HG03066 (cell line): ENCODE data around the gene NLRX1.
"Not testable (repeated sequence)": the region's sequence is repeated elsewhere in the genome, so short reads cannot be mapped to it uniquely, and the experiment has no call there.

Source experiments
- ATAC-seq: cut with Tn5 transposase; IDR thresholded peaks from one replicate; pipeline ENCODE4 v1.9.1; 2021; ENCODE audit warnings: low read depth; ENCODE audit not compliant: unreplicated experiment

NLRX1 gene

DNA sequence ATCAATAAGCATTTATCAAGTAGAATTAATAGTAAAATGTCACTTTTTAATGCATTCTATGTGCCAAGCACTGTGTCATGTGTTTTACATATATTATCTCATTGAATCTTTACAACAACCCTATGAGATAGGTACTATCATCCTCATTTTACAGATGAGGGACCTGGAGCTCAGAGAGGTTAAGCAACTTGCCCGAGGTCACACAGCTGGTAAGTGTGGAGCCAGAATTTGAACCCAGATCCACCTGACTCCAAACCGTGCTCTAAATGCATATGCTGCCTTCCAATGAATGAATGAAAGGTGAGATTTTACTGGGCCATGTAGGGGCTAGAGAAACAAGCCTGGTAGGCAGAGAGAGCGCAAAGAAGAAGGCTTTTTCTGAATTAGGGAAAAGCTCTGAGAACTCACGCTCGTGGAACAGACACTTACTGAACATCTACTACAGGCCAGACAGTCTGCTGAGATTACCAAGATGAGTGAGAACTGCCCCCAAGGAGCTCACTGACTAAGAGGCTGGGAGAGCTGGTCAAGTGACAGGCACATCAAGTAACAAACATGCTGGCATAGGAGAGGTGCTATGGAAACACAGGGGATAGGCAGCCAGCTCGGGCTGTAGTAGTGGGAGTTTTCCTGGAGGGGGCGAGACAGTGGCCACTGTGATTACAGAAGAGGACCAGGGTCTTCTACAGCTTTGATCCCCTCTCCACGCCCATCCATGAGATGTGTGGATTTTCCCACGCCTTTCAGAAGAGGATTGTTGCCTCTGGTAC lies 15.3 kb upstream of the NLRX1 start:
- ATAC-seq: no peak

DNA sequence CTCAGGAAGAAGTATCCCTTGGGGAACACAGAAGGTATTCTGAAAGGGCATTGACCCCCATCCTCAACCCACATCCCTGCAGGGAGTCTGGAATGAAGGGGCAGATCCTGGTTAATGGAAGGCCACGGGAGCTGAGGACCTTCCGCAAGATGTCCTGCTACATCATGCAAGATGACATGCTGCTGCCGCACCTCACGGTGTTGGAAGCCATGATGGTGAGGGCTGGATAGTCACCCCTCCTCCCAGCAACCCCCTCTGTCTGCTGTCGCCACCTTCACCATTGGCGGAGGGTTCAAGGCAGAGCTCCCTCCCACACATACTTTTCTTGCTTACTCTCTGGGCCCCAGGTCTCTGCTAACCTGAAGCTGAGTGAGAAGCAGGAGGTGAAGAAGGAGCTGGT lies 14.3 kb upstream of the NLRX1 start:
- no peak for ATAC-seq

DNA sequence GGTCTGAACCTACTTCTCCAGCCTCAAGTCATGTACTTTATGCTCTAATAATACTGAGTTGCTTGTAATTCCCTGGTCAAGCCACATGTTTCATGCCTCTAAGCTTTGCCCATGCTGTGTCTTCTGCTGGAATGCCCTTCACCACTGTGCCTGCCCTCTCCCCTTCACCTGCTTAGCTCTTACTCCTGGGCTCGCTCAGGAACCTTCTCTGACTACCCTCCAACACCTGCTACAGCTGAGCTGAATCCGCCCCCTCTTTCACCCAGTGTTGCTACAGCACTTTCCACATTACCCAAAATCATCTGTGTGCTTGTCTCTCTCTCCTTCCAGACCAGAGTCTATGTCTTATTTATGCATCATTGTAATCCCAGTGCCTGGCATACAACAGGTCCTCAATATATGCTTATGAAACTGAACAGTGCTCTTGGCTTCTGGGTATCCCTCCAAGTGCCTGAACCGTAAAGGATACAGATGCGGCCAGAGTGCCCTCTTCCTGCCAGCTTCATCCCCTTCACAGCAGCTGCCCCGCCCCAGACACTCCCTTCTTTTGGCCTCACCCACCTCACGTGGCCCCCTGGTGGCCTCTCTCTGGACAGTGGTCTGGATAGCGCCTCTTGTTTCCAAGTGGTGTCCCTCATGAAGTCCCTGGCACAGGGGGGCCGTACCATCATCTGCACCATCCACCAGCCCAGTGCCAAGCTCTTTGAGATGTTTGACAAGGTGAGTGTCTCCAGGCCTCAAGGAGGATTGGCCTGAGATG lies 12.6 kb upstream of the NLRX1 start:
- no peak for ATAC-seq

DNA sequence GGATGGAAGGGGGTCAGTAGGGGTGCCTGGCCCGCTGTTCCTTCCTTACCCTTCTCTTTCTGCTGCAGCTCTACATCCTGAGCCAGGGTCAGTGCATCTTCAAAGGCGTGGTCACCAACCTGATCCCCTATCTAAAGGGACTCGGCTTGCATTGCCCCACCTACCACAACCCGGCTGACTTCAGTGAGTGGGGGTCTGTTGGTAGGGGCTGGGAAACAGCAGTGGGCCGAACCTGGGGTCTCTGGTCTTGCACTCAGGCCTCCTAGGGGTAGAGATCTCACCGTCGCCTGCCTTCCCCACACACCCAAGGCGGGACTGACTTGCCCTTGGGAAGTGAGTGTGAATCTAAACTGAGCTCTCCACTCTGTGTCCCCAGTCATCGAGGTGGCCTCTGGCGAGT lies 12.0 kb upstream of the NLRX1 start:
- no peak for ATAC-seq

DNA sequence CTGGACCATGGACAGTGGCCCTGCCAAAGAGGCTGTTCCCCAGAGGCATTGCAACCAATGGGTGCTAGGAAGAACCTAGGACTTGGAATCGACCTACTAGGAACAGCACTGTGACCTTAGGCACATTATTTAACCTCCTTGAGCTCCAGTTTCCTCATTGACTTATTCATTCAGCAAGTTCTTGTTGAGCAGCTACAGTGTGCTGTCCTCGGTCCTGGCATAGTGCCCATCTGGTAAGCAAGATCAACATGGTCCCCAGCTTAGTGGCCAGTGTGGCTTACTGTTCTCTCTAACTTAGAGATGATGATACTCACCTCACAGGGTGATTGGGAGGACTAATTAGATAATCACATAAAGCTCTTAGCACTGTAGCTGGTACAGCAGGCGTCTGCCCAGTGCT lies 11.5 kb upstream of the NLRX1 start:
- ATAC-seq: no peak

DNA sequence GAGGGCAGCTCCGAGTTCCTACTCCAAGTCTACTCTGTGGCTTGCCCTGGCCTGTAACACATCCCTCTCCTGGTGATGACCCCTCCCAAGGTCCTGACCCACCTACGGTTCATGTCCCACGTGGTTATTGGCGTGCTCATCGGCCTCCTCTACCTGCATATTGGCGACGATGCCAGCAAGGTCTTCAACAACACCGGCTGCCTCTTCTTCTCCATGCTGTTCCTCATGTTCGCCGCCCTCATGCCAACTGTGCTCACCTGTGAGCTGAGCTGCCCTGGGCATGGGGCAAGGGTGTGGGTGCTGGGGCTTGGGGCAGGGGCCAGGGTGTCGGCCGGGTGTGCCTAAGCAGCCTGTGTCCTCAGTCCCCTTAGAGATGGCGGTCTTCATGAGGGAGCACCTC lies 10.1 kb upstream of the NLRX1 start:
- no peak for ATAC-seq

DNA sequence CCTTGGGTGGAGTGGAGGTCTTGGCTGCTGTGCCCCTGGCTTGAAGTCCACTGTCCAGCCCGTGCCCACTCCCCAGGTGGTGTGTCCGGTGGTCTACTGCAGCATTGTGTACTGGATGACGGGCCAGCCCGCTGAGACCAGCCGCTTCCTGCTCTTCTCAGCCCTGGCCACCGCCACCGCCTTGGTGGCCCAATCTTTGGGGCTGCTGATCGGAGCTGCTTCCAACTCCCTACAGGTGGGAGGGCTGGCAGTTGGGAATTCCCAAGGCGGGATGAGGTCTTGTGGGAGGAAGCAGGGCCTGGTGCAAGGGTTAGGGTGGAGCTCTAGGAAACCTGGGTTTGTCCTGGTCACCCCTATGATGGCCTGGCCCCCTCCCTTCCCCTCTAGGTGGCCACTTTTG lies 8.4 kb upstream of the NLRX1 start:
- no peak for ATAC-seq

DNA sequence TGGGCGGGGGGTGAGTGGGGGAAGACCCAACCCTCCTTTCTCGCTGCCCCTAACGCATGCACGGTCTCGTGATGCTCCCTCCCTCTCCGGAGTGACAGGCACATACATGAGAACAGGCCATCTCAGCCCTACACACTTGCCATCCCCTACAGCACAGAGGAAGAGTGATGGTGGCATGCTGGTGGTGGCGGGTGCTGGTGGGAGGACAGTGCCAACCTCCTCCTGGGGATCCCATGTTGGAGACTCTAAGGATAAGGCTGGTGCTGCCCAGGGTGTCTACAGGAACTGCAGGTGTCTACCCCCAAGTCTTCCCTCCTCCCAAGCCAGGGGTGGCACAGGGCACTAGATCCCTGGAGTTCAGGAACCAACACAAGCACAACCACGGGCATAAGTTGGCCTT lies 6.7 kb upstream of the NLRX1 start:
- no peak for ATAC-seq

DNA sequence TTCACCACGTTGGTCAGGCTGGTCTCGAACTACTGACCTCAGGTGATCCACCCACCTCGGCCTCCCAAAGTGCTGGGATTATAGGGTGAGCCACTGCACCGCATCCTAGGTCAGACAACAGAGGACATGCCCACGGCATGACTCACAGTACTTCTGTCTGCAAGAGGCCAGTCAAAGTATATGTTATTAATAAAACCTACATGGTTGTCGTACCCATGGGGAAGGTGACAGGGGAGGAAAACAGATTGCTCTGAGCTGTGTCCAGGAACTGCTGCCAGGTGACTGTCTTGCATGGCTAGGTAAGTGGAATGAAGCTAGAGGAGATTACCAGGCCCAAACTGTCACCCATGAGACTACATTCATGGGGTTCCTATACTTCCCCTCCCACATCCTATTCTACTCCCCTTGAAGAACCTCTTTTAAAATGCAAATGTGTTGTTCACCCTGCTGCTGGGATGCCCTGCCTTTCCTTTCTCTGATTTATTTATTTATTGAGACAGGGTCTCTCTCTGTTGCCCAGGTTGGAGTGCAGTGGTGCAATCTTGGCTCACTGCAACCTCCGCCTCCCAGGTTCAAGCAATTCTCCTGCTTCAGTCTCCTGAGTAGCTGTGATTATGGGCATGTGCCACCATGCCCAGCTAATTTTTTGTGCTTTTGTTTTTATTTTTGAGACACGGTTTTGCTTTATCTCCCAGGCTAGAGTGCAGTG lies 2.0 kb upstream of the NLRX1 start:
- no peak for ATAC-seq

DNA sequence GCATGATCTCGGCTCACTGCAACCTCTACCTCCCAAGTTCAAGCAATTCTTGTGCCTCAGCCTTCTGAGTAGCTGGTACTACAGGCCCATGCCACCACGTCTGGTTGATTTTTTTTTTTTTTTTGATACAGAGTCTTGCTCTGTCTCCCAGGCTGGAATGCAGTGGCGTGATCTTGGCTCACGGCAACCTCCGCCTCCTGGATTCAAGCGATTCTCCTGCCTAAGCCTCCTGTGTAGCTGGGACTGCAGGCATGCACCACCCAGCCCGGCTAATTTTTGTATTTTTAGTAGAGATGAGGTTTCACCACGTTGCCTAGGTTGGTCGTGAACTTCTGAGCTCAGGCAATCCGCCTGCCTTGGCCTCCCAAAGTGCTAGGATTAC lies 1.5 kb upstream of the NLRX1 start:
- ATAC-seq: not testable (repeated sequence)

DNA sequence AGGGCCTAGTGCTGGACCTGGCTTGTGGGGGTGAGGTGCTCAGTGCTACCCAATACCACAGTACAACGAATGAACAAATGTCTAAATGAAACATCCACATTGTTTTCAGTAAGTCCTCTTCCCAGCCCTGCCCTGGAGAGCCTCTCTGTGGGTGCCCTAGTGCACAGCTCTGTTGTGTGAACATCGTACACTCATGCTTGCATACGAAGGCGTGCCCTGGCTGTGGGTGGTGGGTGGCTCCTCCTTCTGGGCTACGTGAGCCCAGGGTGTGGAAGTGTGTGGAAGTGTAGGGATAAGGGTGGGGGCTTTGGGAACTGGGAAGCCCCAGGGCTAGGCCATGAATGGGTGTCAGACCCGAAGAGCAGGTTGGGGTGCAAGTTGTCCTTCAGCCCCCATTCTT lies 592 bp upstream of the NLRX1 start:
- no peak for ATAC-seq

DNA sequence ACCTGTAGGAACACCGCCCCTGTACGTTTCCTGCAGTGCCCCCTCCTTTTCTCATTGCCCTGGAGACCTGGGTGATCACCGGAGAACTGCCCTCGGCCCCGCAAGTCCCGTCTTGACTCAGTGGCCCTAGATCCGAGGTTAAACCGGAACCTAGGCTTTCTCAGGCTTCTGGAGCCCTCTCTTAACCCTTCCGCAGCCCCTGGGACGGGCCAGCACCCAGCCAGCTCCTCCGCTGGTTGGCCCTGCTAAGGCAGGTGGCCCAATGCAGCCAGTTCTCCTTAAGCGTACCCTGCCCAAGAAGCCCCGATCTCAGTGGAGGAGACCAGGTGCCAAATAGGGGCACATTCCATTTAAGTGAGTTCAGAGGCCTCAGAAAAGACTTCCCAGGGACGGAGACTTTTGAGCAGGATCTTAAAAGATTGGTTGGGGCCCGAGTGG lies 776 bp downstream of the NLRX1 start:
- ATAC-seq: peak; percentile 24

DNA sequence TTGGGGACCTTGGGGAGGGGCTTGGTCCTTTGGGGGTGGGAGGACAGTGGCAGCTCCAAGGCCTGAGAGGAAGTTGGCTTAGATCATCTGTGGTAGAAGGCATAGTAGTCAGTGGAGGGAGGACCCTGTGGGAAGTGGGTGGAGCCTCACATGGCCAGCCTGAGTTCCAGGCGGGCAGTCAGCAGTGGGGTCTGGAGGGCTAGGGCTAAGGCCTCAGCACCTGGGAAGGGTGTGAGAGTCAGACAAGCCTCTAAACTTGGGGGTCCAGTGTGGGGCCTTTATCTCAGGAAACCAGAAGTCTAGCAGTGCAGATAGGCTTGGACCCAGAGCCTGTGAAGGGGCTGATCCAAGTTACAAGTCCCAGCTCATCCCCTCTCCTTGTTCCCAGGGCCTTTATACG lies 4.0 kb downstream of the NLRX1 start:
- ATAC-seq: no peak

DNA sequence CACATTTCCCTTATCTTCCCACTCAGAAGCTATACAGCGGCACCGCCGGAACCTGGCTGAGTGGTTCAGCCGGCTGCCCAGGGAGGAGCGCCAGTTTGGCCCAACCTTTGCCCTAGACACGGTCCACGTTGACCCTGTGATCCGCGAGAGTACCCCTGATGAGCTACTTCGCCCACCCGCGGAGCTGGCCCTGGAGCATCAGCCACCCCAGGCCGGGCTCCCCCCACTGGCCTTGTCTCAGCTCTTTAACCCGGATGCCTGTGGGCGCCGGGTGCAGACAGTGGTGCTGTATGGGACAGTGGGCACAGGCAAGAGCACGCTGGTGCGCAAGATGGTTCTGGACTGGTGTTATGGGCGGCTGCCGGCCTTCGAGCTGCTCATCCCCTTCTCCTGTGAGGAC lies 4.9 kb downstream of the NLRX1 start:
- ATAC-seq: no peak

DNA sequence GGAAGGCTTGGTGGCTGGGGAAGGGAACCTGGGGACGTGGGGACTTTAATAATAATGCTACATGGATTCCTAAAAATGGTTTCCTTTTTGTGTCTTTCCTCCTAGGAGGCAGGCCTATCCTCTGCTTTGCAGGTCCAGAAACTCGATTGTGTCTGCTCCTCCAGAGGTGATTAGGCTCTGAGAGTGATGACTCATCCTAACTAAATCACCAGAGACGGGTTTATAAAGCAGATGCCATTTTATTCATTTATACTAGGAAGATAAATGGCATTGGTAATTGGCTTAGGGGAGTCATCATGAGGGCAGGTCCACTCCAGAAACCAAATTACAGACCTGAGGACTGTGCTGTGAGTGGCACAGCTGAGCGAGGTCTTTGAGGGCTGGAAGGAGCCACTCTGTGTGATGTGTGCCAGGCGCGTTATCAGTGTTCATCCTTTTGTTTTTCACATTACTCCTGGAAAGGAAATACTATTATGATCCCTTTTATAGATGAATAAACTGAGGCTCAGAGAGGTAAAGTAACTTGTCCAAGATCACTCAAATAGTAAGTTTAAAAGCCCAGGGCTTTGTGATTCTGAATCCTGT lies 7.1 kb downstream of the NLRX1 start:
- no peak for ATAC-seq

DNA sequence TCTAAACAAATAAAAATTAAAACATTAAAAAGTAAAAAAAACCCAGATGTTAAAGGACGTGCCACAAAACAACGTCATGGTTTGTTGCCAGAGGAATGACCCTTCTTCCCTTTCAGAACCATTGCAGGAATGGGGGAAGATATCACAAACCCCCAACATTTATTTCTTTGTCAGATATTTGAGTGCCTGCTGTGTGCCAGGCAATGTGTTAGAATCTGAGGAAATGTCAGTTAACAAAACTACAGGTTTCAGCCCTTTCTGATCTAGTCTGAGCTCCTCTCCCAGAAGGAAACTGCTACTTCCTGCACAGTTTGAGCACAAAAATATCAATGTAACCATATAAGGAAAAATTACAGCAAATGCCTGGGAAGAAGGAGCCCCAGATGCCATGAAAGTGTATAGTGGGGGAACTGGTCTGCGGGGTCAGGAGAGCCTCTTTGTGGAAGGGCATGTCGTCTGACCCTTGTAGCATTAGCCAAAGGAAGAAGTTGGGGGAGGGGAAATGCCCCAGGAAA lies 9.7 kb downstream of the NLRX1 start:
- no peak for ATAC-seq

DNA sequence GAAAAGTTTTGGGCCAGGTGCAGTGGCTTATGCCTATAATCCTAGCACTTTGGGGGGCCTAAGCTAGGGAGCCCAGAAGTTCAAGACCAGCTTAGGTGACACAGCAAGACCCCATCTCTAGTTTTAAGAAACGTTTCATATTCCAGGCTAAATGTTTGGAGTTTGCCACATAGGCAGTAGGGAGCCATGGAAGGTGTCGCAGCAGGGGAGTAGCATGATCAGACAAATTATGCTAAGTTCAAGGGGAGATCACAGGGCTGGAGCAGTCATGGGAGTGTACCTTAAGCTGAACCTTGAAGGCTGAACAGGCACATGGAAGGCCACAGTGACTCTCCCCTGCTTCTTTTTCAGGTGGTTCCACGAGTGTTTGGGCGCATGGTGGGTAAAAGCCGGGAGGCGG lies 10.8 kb downstream of the NLRX1 start:
- no peak for ATAC-seq

DNA sequence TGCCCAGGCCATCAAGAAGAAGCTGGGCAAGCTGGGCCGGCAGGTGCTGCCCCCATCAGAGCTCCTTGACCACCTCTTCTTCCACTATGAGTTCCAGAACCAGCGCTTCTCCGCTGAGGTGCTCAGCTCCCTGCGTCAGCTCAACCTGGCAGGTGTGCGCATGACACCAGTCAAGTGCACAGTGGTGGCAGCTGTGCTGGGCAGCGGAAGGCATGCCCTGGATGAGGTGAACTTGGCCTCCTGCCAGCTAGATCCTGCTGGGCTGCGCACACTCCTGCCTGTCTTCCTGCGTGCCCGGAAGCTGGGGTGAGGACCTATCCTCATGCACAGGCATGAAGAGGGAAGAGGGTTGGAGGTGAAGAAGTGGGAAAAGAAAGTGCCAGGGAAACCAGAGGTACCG lies 11.5 kb downstream of the NLRX1 start:
- no peak for ATAC-seq

DNA sequence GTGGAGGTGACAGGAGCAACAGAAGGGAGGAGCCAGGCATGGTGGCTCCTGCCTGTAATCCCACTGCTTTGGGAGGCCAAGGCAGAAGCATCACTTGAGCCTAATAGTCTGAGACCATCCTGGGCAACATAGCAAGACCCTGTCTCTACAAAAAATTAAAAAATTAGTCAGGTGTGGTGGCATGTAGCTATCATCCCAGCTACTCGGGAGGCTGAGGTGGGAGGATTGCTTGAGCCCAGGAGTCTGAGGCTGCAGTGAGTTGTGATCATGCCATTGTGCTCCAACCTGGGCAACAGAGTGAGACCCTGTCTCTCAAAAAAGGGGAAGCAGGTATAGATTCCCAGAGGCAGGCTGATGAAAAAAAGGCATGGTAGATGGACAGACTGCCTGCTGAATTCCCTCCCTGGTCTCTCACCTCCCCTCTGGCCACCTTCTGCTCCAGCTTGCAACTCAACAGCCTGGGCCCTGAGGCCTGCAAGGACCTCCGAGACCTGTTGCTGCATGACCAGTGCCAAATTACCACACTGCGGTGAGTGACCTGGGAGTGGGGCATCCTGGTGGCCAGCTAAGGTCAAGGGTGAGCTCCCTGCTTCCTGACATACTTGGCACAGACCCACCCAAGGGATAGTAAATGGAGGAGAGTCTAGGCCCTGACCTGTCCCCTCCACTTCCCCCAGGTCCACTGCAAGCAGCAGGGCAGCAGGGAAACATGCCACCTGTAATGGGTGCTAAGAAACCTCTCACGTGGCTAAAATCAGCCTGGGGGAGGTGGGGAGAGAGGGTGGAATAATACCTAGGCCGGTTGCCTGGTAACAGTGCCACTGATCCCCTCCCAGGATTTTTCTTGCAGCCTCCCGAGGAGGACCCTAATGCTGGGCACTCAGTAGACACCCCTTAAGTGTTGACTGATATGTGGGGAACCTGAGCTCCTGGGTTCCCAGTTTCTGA lies 12.5 kb downstream of the NLRX1 start:
- no peak for ATAC-seq
